ENCODE data around the gene GMPR. TPM values are rescaled to one million over a fixed set of nuclear protein-coding genes. Genes with fewer than 3 reads are reported as not detected.

GMPR gene
- total RNA-seq, 6 experiments from 2014 or later, result 4.7 to 9.1 (median 5.4) TPM

DNA sequence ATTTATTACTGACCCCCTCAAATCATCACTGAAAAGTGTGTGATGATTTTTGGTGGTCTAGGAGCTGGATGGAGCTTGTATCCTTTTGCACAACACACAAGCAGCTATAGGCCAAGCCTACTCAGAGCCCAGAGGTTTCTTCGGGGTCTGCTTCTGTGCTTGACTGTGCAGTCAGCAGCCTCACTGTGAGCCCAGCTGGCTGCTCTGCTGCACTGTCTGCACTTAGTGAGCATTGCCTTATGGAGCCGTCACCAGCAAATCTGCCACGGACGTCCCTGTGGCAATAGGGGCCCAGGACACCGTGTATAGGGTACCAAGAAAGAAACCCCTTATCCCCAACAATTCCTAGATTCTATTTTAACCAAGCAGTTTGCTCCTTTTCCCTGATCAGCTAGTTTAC lies 38.6 kb upstream of the GMPR start:
- H3K4me3 Mint-ChIP-seq, result peak overlapping the region; percentile 66; the same call in 1 of the 2 replicates
- DNase-seq, result no peak
- TF ChIP-seq, protein P1, sequence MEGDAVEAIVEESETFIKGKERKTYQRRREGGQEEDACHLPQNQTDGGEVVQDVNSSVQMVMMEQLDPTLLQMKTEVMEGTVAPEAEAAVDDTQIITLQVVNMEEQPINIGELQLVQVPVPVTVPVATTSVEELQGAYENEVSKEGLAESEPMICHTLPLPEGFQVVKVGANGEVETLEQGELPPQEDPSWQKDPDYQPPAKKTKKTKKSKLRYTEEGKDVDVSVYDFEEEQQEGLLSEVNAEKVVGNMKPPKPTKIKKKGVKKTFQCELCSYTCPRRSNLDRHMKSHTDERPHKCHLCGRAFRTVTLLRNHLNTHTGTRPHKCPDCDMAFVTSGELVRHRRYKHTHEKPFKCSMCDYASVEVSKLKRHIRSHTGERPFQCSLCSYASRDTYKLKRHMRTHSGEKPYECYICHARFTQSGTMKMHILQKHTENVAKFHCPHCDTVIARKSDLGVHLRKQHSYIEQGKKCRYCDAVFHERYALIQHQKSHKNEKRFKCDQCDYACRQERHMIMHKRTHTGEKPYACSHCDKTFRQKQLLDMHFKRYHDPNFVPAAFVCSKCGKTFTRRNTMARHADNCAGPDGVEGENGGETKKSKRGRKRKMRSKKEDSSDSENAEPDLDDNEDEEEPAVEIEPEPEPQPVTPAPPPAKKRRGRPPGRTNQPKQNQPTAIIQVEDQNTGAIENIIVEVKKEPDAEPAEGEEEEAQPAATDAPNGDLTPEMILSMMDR (IDR thresholded peaks at IDR 0.05), result no peak
- no peaks in the 10 kb centered on the region for H3K9me3 Mint-ChIP-seq
- H3K27me3 Mint-ChIP-seq (ENCODE audit: insufficient read depth), result peaks cover 23% of the 10 kb centered on the region
- H3K4me1 Mint-ChIP-seq (ENCODE audit: low read depth), result peaks cover 12% of the 10 kb centered on the region
- no peak overlapping the region for H3K27ac Mint-ChIP-seq
- no peaks in the 10 kb centered on the region for H3K36me3 Mint-ChIP-seq (ENCODE audit: low read depth)

DNA sequence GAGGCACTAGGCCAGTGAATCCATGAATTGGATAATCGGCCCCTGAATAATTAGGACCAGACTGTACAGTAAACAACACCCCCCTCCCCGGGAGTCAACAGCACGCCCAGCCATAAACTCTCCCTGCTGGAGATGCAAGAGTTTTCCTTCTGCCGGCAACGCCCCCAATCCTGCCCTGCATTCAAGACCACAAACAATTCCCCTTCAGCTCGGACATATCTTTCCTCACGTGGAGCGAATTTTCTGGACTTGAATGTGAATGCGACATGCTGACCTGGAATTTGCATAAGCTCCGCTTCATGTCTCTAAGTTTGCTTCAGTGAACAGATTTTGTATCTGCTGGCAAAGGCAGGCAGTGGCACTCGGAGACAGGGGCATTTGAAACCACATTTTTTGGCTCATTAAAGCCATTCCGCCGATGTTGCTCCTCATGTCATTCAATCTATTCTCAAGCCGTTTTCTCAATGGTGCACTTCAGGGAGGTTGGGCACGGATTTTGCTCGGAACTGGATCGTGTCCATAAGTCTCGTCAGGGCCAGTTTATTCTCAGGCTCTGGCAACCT lies 38.0 kb upstream of the GMPR start:
- H3K27me3 Mint-ChIP-seq (ENCODE audit: insufficient read depth), result peaks cover 22% of the 10 kb centered on the region
- H3K9me3 Mint-ChIP-seq, result no peaks in the 10 kb centered on the region
- no peaks in the 10 kb centered on the region for H3K36me3 Mint-ChIP-seq (ENCODE audit: low read depth)
- DNase-seq, result no peak
- H3K27ac Mint-ChIP-seq, result no peak overlapping the region
- peaks cover 18% of the 10 kb centered on the region for H3K4me1 Mint-ChIP-seq (ENCODE audit: low read depth)
- H3K4me3 Mint-ChIP-seq, result peak overlapping the region; percentile 66
- TF ChIP-seq, protein P1 (IDR thresholded peaks at IDR 0.05), result no peak

DNA sequence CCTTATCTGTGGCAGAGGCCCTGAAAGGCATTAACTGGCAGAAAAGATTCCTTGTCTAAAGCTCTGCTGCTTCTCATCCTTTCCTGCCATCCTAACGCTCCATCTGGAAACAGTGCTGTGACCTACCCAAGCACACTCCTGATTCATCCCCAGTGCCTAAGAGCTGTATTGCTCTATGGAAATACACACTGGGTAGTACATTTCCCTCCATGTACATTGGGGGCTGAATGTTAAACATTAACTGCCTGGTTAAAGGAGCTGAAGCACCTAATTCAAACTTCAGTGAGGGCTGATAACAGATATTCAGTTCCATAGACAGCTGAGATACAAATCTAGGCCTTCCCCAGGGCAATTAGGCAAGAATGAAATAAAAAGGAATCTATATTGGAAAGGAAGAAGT lies 36.7 kb upstream of the GMPR start:
- DNase-seq, result no peak
- Mint-ChIP-seq H3K27me3 (ENCODE audit: insufficient read depth) (peaks cover 18% of the 10 kb centered on the region), H3K27ac (no peak overlapping the region), H3K36me3 (ENCODE audit: low read depth) (no peaks in the 10 kb centered on the region), H3K4me3 (no peak overlapping the region), H3K4me1 (ENCODE audit: low read depth) (peaks cover 31% of the 10 kb centered on the region), H3K9me3 (no peaks in the 10 kb centered on the region)
- TF ChIP-seq, protein P1 (IDR thresholded peaks at IDR 0.05), result no peak

DNA sequence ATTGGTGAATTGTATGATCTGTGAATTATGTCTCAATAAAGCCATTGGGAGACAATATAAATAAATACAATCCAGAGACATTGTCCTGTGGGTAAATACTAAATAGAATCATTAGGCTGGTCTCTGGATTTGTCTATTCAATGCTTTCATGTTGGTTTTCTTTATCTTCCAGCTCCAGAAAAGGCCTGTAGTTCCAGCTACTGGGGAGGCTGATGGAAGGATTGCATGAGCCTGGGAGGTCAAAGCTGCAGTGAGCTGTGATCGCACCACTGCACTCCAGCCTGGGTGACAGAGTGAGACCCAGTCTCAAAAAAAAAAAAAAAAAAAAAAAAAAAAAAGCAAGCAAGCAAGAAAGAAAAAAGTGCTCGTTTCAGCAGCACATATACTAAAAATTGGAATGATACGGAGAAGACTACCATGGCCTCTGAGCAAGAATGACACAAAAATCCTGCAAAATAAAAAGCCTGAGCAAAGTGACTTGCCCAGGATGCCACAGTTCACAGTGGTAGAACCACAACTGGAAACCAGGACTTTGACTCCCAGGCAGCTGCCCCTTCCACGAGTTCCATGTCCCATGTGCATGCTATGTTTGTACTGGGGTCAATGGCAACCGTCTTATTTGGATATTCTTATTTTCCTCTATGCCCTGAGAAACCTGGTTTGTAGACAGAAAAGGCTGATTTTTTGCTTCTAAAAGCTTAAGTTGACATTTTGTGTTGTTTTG lies 33.6 kb upstream of the GMPR start:
- H3K27ac Mint-ChIP-seq, result peak overlapping the region; percentile 74
- H3K27me3 Mint-ChIP-seq (ENCODE audit: insufficient read depth), result peaks cover 11% of the 10 kb centered on the region
- DNase-seq, result no peak
- H3K36me3 Mint-ChIP-seq (ENCODE audit: low read depth), result no peaks in the 10 kb centered on the region
- peak overlapping the region; percentile 11 for H3K4me3 Mint-ChIP-seq
- TF ChIP-seq, protein P1 (IDR thresholded peaks at IDR 0.05), result no peak
- H3K4me1 Mint-ChIP-seq (ENCODE audit: low read depth), result peaks cover 35% of the 10 kb centered on the region
- H3K9me3 Mint-ChIP-seq, result no peaks in the 10 kb centered on the region

DNA sequence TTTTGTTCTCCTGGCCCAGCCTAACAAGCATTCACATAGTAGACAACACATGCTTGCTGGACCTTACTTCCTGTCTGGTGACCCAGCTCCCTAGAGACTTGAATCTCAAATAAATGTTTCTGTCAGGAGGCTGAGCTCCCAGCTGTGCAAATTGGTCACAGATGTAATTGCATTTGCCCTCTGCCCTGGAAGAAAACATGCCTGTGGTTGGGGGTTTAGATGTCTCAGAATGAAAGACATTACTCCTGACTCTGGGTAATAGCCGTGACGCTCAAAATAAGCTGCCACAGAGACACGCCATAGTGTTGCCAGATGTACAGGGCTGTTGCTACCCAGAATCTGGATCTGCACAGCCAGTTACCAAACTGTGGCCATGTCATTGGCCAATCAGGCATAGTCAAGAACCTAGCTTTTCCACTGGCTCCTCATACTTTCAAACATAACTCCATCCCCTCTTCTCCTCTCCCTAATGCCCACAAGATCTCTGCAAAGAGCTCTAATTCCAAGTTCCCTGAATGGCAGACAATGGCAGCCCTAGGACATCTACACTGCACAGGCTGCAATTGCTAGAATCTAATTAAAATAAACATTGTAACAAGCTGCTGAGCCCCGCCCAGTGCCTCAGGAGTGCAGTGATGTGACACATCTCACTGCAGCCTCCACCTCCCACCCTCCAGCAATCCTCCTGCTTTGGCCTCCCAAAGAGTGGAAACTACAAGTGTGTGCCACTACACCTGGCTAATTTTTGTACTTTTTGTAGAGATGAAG lies 32.8 kb upstream of the GMPR start:
- peak; percentile 96 for DNase-seq
- peak overlapping the region; percentile 74 for H3K27ac Mint-ChIP-seq
- H3K9me3 Mint-ChIP-seq, result no peaks in the 10 kb centered on the region
- peaks cover 10% of the 10 kb centered on the region for H3K27me3 Mint-ChIP-seq (ENCODE audit: insufficient read depth)
- peak overlapping the region; percentile 11 for H3K4me3 Mint-ChIP-seq
- H3K4me1 Mint-ChIP-seq (ENCODE audit: low read depth), result peaks cover 28% of the 10 kb centered on the region
- H3K36me3 Mint-ChIP-seq (ENCODE audit: low read depth), result no peaks in the 10 kb centered on the region
- TF ChIP-seq, protein P1 (IDR thresholded peaks at IDR 0.05), result no peak
